ENCODE data around the gene ZNF568.
A peak's percentile ranks its signal among the peaks of the same experiment; 100 is the strongest.

Gene ZNF568

GRCh38 chr19:36915992-36916830 is at the start of gene ZNF568, which contains the start of gene ZNF829:
ZNF568 (plus strand) TSS chr19:36916332; CDS start chr19:36922771, 6,439 bp downstream.
ZNF829 (minus strand) TSS chr19:36916291; CDS start chr19:36915167, 1,124 bp downstream.
- DNase-seq = peak; percentile 94

- no peak for DNase-seq
Measured at GRCh38 chr19:36876993-36877938, 38.9 kb upstream of the ZNF568 start.

- DNase-seq = no peak
Measured at GRCh38 chr19:36891768-36892357, 24.3 kb upstream of the ZNF568 start.

GRCh38 chr19:36894849-36895383 is 21.2 kb upstream of the ZNF568 start:
- DNase-seq = no peak

- no peak for DNase-seq
Measured at GRCh38 chr19:36898422-36898821, 17.7 kb upstream of the ZNF568 start.

- DNase-seq = no peak
Measured at GRCh38 chr19:36916991-36917390, 859 bp downstream of the ZNF568 start.

- no peak for DNase-seq
Measured at GRCh38 chr19:36918090-36918489, 2.0 kb downstream of the ZNF568 start.

- DNase-seq = no peak
Measured at GRCh38 chr19:36931684-36932083, 15.6 kb downstream of the ZNF568 start.

- no peak for DNase-seq
Measured at GRCh38 chr19:36939153-36939552, 23.0 kb downstream of the ZNF568 start.

GRCh38 chr19:36950335-36951119 is 34.4 kb downstream of the ZNF568 start:
- no peak for DNase-seq

- no peak for DNase-seq
Measured at GRCh38 chr19:36962346-36962745, 46.2 kb downstream of the ZNF568 start.

- DNase-seq = no peak
Measured at GRCh38 chr19:36963280-36963679, 47.1 kb downstream of the ZNF568 start.

- no peak for DNase-seq
Measured at GRCh38 chr19:36972571-36972970, 56.4 kb downstream of the ZNF568 start.

GRCh38 chr19:36973021-36973843 is 57.1 kb downstream of the ZNF568 start:
- DNase-seq = peak; percentile 69

- no peak for DNase-seq
Measured at GRCh38 chr19:36973844-36974195, 57.7 kb downstream of the ZNF568 start.

- DNase-seq = no peak
Measured at GRCh38 chr19:36986131-36986530, 70.0 kb downstream of the ZNF568 start.

- no peak for DNase-seq
Measured at GRCh38 chr19:36986601-36987000, 70.5 kb downstream of the ZNF568 start.

GRCh38 chr19:36987091-36987490 is 71.0 kb downstream of the ZNF568 start:
- no peak for DNase-seq

GRCh38 chr19:36997152-36997842 is 81.2 kb downstream of the ZNF568 start:
- DNase-seq = no peak

GRCh38 chr19:36997843-36998235 is 81.7 kb downstream of the ZNF568 start:
- no peak for DNase-seq

GRCh38 chr19:36999313-36999712 is 83.2 kb downstream of the ZNF568 start:
- DNase-seq = no peak

Data from stimulated activated naive CD4-positive, alpha-beta T cell treated with Interleukin-2 at 50 U/mL for 16 hours (primary cell).